GM10847 (cell line): ENCODE measurements around the gene TRPV5.

ENCODE experiments used
- POLR2A ChIP-seq: IDR thresholded peaks from 2 replicates; pipeline ENCODE4 v1.6.1; 2011; ENCODE audit not compliant: insufficient read length; ENCODE audit errors: extremely low read depth

The TRPV5 gene

GRCh38 chr7:142864980-142865747 lies 68.4 kb downstream of the TRPV5 start:
- no peak for TF ChIP-seq POLR2A

DNA sequence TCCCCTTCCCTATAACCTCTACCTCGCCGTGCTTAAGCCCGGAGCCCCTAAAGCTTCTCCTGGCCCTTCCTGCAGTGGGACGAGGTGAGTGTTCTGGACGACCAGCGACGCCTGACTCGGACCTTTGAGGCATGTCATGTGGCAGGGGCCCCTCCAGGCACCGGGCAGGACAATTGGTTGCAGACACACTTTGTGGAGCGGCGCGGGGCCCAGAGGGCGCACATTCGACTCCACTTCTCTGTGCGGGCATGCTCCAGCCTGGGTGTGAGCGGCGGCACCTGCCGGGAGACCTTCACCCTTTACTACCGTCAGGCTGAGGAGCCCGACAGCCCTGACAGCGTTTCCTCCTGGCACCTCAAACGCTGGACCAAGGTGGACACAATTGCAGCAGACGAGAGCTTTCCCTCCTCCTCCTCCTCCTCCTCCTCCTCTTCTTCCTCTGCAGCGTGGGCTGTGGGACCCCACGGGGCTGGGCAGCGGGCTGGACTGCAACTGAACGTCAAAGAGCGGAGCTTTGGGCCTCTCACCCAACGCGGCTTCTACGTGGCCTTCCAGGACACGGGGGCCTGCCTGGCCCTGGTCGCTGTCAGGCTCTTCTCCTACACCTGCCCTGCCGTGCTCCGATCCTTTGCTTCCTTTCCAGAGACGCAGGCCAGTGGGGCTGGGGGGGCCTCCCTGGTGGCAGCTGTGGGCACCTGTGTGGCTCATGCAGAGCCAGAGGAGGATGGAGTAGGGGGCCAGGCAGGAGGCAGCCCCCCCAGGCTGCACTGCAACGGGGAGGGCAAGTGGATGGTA lies 69.5 kb downstream of the TRPV5 start:
- no peak for TF ChIP-seq POLR2A

GRCh38 chr7:142862786-142863400 lies 70.7 kb downstream of the TRPV5 start:
- no peak for TF ChIP-seq POLR2A

DNA sequence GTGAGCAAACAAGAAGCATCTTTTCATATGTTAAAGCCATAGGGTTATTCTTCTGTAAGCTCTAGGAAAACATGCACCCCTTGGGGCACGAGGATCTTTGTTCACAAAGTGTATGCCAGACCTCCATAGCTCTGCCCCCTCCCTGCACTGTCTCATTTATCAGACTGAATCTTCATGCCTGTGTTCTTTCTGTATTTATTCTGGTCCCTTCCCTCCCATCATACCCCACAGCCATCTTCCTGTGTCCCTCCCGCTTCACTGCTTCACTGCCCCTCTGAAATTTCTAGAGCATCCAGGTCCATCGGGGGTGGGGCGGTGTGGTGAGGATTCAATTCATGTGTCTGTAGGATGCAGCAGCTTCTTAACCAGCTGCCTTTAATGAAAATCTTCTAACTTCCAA lies 71.2 kb downstream of the TRPV5 start:
- no peak for TF ChIP-seq POLR2A

DNA sequence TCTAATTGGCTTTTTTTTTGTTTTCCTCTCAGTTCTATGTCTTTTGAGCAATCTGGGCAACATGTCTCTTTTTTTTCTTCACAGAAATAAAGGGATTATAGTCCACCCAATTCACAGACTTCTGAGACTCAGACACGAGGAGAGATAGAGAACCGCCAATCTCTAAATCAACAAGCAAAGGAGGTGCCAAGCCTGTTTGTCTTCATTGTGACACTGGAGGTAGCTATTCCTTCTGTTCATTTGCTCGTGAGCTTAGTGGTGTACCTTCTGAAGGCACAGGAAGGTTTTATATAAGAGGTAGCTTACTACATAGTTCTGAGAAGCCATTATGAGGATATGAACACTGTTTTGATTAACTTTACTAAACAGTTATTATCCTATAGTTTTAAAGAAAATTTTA lies 72.6 kb downstream of the TRPV5 start:
- TF ChIP-seq POLR2A, result no peak

GRCh38 chr7:142859829-142860228 lies 73.7 kb downstream of the TRPV5 start:
- no peak for TF ChIP-seq POLR2A

DNA sequence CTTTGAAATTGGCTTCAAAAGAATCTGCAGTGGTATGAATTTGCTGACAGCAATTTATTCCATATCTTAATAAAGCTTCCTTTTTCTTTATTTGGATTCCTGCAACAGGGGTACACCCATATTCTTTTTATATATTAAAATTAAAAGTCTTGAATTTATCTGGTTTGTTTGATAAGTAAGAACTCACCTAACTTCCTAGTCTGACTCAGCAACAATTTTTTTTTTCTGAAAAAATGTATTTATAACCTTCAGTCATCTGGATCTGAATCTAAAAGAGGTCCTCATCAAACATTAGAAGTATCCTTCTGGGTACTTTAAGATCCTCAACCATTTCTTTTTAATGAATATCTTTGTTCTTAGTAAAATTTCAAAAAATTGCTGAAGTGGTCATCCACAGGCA lies 74.1 kb downstream of the TRPV5 start:
- TF ChIP-seq POLR2A, result no peak
